Lower leg skin (tissue), 4 donors: ENCODE data around the gene LRRC3B. TPM values are rescaled to one million over a fixed set of nuclear protein-coding genes. Genes with fewer than 3 reads are reported as not detected.

ENCODE experiments used
- DNase-seq, 2 donors: peaks; one replicate each; pipeline ENCODE4 v3.0.0-alpha.2; 2019; ENCODE audit warnings: low spot score in 2 of 2
- H3K4me3 ChIP-seq: fragments of 200-600 bp; sonication (generic); 2 replicates; pipeline ENCODE4 v1.5.1; 2017; ENCODE audit warnings: mild to moderate bottlenecking, low read depth; ENCODE audit not compliant: poor library complexity, severe bottlenecking
- CTCF ChIP-seq, 3 donors: fragments of 450-650 bp; IDR thresholded peaks; one replicate each; pipeline ENCODE4 v1.5.1; 2016; ENCODE audit warnings: antibody characterized with exemption in 3 of 3, mild to moderate bottlenecking in 3 of 3, moderate library complexity in 2 of 3
- POLR2A ChIP-seq, 2 donors: fragments of 450-650 bp; IDR thresholded peaks; one replicate each; pipeline ENCODE4 v1.6.1; 2016 to 2017; ENCODE audit warnings: antibody characterized with exemption in 2 of 2, mild to moderate bottlenecking in 1 of 2, moderate library complexity in 1 of 2
- WGBS, 2 donors: methylation state at CpG; one replicate each; pipeline ENCODE4 v1.1.5; 2018; 5-methylcytosine and 5-hydroxymethylcytosine counted together
- intact Hi-C: fragments of 100-400 bp; cut with DNase I; formaldehyde crosslinking; loops from one replicate; pipeline ENCODE4 v1.15.0; 2023; ENCODE audit warnings: low total_unique reads
- total RNA-seq, 4 donors: library from RNA; depleted of rRNA; stranded (reverse); fragments of >200 nt; gene quantifications; one replicate each; pipeline ENCODE4 v1.1.0, GENCODE V29; 2016

The LRRC3B gene
- total RNA-seq, 4 donors from 2014 or later, result 0.03 to 0.21 (median 0.04) TPM; not detected in 1

GRCh38 chr3:26652164-26652563, 29.6 kb downstream of the LRRC3B start:
- H3K4me3 ChIP-seq, result no peak overlapping the region
- DNase-seq, result peak in 1 of 2 donors; percentile 80
- WGBS, 2 donors, result 43 to 48% methylated on average over 5 of the region's 5 CpGs
- intact Hi-C loops, result no loop called here
- TF ChIP-seq CTCF (IDR thresholded peaks at IDR 0.05), result no peak
- TF ChIP-seq POLR2A (IDR thresholded peaks at IDR 0.05), result no peak

- H3K4me3 ChIP-seq, result no peak overlapping the region
- WGBS, 2 donors, result 85 to 94% methylated on average over 1 of the region's 1 CpG
- TF ChIP-seq POLR2A (IDR thresholded peaks at IDR 0.05) (no peak), CTCF (IDR thresholded peaks at IDR 0.05) (no peak)
- intact Hi-C loops, result no loop called here
- no peak for DNase-seq
Measured at GRCh38 chr3:26653811-26654425, 31.3 kb downstream of the LRRC3B start.

- H3K4me3 ChIP-seq, result no peak overlapping the region
- DNase-seq, result no peak
- intact Hi-C loops, result no loop called here
- 77 to 79% methylated on average over 2 of the region's 2 CpGs for WGBS, 2 donors
- TF ChIP-seq CTCF (IDR thresholded peaks at IDR 0.05), result no peak
- TF ChIP-seq POLR2A (IDR thresholded peaks at IDR 0.05), result no peak
Measured at GRCh38 chr3:26655231-26655630, 32.7 kb downstream of the LRRC3B start.

- intact Hi-C loops, result no loop called here
- TF ChIP-seq POLR2A (IDR thresholded peaks at IDR 0.05) (no peak), CTCF (IDR thresholded peaks at IDR 0.05) (no peak)
- DNase-seq, result no peak
- no peak overlapping the region for H3K4me3 ChIP-seq
- WGBS, 2 donors, result 35 to 44% methylated on average over 6 of the region's 6 CpGs
Measured at GRCh38 chr3:26657348-26657976, 34.9 kb downstream of the LRRC3B start.

GRCh38 chr3:26668171-26668570, 45.6 kb downstream of the LRRC3B start:
- H3K4me3 ChIP-seq, result no peak overlapping the region
- no peak for TF ChIP-seq POLR2A (IDR thresholded peaks at IDR 0.05)
- TF ChIP-seq CTCF (IDR thresholded peaks at IDR 0.05), result no peak
- intact Hi-C loops, result no loop called here
- no peak for DNase-seq
- 67 to 69% methylated on average over 3 of the region's 3 CpGs for WGBS, 2 donors

GRCh38 chr3:26668696-26669095, 46.1 kb downstream of the LRRC3B start:
- intact Hi-C loops, result no loop called here
- TF ChIP-seq POLR2A (IDR thresholded peaks at IDR 0.05) (no peak), CTCF (IDR thresholded peaks at IDR 0.05) (no peak)
- no peak for DNase-seq
- H3K4me3 ChIP-seq, result no peak overlapping the region
